IMR-90 (cell line): Measurements from ENCODE around the gene E2F8.

Source experiments
- MAZ ChIP-seq: IDR thresholded peaks from 2 replicates; pipeline ENCODE4 v1.6.1; 2012; ENCODE audit warnings: low read depth, mild to moderate bottlenecking, low read length, improper control_type of control experiment, moderate library complexity, borderline replicate concordance
- POLR2A ChIP-seq: IDR thresholded peaks from 2 replicates; pipeline ENCODE4 v1.6.1; 2012; ENCODE audit warnings: mild to moderate bottlenecking, low read depth, low read length
- RCOR1 ChIP-seq: IDR thresholded peaks from 2 replicates; pipeline ENCODE4 v1.6.1; 2012; ENCODE audit warnings: mild to moderate bottlenecking, low read length, improper control_type of control experiment; ENCODE audit not compliant: insufficient replicate concordance
- RFX5 ChIP-seq: IDR thresholded peaks from 2 replicates; pipeline ENCODE4 v1.8.0; 2012; ENCODE audit warnings: low read depth, mild to moderate bottlenecking, low read length, moderate library complexity
- SMC3 ChIP-seq: fragments of 150-350 bp; IDR thresholded peaks from 2 replicates; pipeline ENCODE4 v1.6.1; 2016; ENCODE audit warnings: low read depth, mild to moderate bottlenecking, antibody characterized with exemption, low read length, moderate library complexity
- TF ChIP-seq, protein P1 (sequence below): conservative IDR thresholded peaks from 2 replicates; pipeline ENCODE4 v1.5.1; 2012; ENCODE audit warnings: mild to moderate bottlenecking, low read depth, low read length, improper control_type of control experiment

DNA sequence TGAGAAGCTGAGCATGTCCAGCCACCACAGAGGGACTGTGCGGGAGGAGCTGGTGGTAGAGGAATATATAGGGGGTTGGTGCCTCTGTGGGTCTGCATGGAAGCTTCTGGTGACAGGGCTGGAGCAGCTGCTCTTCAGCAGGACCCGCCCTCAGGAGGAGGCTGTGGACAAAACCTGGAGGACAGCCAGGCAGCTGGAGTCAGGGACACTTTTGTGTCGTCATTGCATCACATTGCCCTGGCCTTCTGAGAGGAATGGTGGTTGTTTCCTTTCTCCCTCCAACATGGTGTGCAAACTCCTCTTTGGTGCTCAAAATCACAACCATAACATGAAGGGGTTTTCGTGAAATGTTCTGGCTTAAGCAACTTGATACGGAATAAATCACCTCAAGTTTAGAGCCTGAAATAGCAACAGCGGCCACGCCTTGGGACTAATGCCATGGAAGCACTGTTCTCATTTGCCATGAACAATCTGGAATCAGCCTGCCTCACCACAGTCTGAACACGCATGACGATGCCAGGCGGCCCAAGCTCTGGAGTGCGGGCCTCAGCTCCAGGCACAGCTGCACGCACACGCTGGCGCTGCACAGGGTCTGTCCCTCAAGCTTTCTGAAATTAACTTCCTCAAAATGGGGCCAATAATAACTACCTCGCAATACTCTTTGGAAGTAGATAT is 21.8 kb downstream of the E2F8 start:
- TF ChIP-seq RFX5 (no peak), RCOR1 (no peak), SMC3 (no peak), POLR2A (no peak), MAZ (no peak)
- TF ChIP-seq, protein P1, sequence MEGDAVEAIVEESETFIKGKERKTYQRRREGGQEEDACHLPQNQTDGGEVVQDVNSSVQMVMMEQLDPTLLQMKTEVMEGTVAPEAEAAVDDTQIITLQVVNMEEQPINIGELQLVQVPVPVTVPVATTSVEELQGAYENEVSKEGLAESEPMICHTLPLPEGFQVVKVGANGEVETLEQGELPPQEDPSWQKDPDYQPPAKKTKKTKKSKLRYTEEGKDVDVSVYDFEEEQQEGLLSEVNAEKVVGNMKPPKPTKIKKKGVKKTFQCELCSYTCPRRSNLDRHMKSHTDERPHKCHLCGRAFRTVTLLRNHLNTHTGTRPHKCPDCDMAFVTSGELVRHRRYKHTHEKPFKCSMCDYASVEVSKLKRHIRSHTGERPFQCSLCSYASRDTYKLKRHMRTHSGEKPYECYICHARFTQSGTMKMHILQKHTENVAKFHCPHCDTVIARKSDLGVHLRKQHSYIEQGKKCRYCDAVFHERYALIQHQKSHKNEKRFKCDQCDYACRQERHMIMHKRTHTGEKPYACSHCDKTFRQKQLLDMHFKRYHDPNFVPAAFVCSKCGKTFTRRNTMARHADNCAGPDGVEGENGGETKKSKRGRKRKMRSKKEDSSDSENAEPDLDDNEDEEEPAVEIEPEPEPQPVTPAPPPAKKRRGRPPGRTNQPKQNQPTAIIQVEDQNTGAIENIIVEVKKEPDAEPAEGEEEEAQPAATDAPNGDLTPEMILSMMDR: no peak
